ENCODE results near the gene ATP2B2. TPM values are rescaled to one million over a fixed set of nuclear protein-coding genes. Genes with fewer than 3 reads are reported as not detected.

Gene ATP2B2
- total RNA-seq, 1 experiment from 2014 or later = not detected

DNA sequence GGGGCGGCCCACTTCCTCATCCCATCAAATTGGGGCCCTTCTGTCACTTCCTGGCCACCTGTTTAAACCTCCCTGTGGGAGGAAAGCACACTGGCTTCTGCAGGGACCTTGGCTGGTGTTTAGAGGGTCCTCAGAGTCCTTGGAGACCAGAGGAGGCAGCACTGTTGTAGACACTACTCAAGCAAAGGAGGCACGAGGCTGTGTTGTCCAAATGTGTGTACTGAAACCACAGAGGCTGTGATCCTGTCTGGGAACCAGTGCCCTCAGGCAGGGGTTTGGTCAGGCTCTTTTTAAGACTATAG, 172.1 kb downstream of the ATP2B2 start:
- H3K36me3 Mint-ChIP-seq (ENCODE audit: insufficient read depth, unreplicated experiment) = no peaks in the 10 kb centered on the region
- H3K9me3 Mint-ChIP-seq (ENCODE audit: low read depth, unreplicated experiment) = no peaks in the 10 kb centered on the region
- no TSS peak for BruUV-seq (replicated peaks)
- H3K4me1 Mint-ChIP-seq (ENCODE audit: low read depth, unreplicated experiment) = no peaks in the 10 kb centered on the region
- no peak overlapping the region for H3K4me3 Mint-ChIP-seq (ENCODE audit: low read depth, unreplicated experiment)
- DNase-seq = no peak
- CTCF ChIA-PET = no interaction called here
- H3K27me3 Mint-ChIP-seq (ENCODE audit: unreplicated experiment) = peaks cover 83% of the 10 kb centered on the region
- H3K27ac Mint-ChIP-seq (ENCODE audit: unreplicated experiment) = no peak overlapping the region
- no peak for TF ChIP-seq CTCF (IDR thresholded peaks at IDR 0.05; ENCODE audit: unreplicated experiment)
- intact Hi-C loops (cut with micrococcal nuclease; ENCODE audit: unreplicated experiment) = no loop called here

DNA sequence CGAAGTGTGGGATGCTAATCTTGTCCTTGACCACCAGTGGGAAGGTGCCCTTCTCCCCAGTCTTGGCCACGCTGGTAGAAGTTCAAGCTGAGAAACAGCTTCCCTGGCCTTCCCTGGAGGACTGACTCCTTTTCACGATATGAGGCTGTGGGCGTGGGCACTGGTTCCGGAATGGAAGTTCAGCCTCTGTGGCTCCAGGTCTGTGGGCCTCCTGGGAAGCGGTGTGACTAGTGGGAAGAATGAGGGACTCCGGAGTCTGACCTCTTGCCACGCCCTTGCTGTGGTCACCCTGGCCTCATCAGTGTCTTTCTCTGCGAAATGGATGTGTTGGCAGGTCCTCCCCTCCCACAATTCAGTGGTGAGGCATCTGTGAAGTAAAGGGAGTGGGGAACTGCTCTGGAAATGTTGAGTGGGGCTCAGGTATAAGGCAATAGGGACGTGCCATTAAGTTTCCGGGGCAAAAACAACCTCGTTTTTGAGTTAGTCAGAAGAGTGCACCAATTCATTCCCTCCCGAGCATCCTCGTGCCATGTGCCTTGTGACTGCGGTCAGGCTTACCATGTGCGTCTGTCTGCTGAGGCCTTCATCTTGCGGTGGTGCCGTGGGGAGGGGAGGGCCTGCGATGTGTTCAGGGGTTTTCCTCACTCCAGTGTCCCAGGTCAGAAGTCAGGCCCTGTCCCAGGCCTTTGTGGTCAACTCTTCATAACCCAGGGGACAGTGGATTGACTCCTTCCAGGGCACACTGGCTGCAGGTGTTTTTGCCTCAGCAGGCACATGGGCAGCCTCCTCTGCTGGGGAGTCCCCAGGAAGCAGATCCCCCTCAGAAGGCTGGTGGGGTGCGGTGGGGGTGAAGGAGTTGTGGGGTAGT, 172.7 kb downstream of the ATP2B2 start:
- TF ChIP-seq CTCF (IDR thresholded peaks at IDR 0.05; ENCODE audit: unreplicated experiment) = no peak
- Mint-ChIP-seq H3K9me3 (ENCODE audit: low read depth, unreplicated experiment) (no peaks in the 10 kb centered on the region), H3K27me3 (ENCODE audit: unreplicated experiment) (peaks cover 83% of the 10 kb centered on the region), H3K27ac (ENCODE audit: unreplicated experiment) (no peak overlapping the region), H3K4me3 (ENCODE audit: low read depth, unreplicated experiment) (no peak overlapping the region), H3K4me1 (ENCODE audit: low read depth, unreplicated experiment) (no peaks in the 10 kb centered on the region), H3K36me3 (ENCODE audit: insufficient read depth, unreplicated experiment) (no peaks in the 10 kb centered on the region)
- intact Hi-C loops (cut with micrococcal nuclease; ENCODE audit: unreplicated experiment) = no loop called here
- DNase-seq = no peak
- BruUV-seq (replicated peaks) = no TSS peak
- CTCF ChIA-PET = no interaction called here

GRCh38 chr3:10331320-10331719, 174.1 kb downstream of the ATP2B2 start:
- no TSS peak for BruUV-seq (replicated peaks)
- H3K4me3 Mint-ChIP-seq (ENCODE audit: low read depth, unreplicated experiment) = no peak overlapping the region
- no peaks in the 10 kb centered on the region for H3K9me3 Mint-ChIP-seq (ENCODE audit: low read depth, unreplicated experiment)
- no peaks in the 10 kb centered on the region for H3K4me1 Mint-ChIP-seq (ENCODE audit: low read depth, unreplicated experiment)
- no peak for TF ChIP-seq CTCF (IDR thresholded peaks at IDR 0.05; ENCODE audit: unreplicated experiment)
- H3K36me3 Mint-ChIP-seq (ENCODE audit: insufficient read depth, unreplicated experiment) = no peaks in the 10 kb centered on the region
- peaks cover 96% of the 10 kb centered on the region for H3K27me3 Mint-ChIP-seq (ENCODE audit: unreplicated experiment)
- intact Hi-C loops (cut with micrococcal nuclease; ENCODE audit: unreplicated experiment) = no loop called here
- CTCF ChIA-PET = no interaction called here
- no peak overlapping the region for H3K27ac Mint-ChIP-seq (ENCODE audit: unreplicated experiment)
- no peak for DNase-seq

GRCh38 chr3:10330319-10330718, 175.1 kb downstream of the ATP2B2 start:
- no peaks in the 10 kb centered on the region for H3K9me3 Mint-ChIP-seq (ENCODE audit: low read depth, unreplicated experiment)
- H3K4me1 Mint-ChIP-seq (ENCODE audit: low read depth, unreplicated experiment) = no peaks in the 10 kb centered on the region
- H3K27me3 Mint-ChIP-seq (ENCODE audit: unreplicated experiment) = peaks cover 100% of the 10 kb centered on the region
- intact Hi-C loops (cut with micrococcal nuclease; ENCODE audit: unreplicated experiment) = no loop called here
- no peak overlapping the region for H3K27ac Mint-ChIP-seq (ENCODE audit: unreplicated experiment)
- BruUV-seq (replicated peaks) = no TSS peak
- no peak overlapping the region for H3K4me3 Mint-ChIP-seq (ENCODE audit: low read depth, unreplicated experiment)
- DNase-seq = no peak
- CTCF ChIA-PET = no interaction called here
- H3K36me3 Mint-ChIP-seq (ENCODE audit: insufficient read depth, unreplicated experiment) = no peaks in the 10 kb centered on the region
- TF ChIP-seq CTCF (IDR thresholded peaks at IDR 0.05; ENCODE audit: unreplicated experiment) = no peak
